Urothelium cell line (cell line): Measurements from ENCODE around the gene PAIP2.
"Not testable (repeated sequence)": the region's sequence is repeated elsewhere in the genome, so short reads cannot be mapped to it uniquely, and the experiment has no call there.

Experiments used
- DNase-seq: peaks from one replicate; pipeline ENCODE4 v3.0.0; 2011; ENCODE audit warnings: low spot score, mixed read lengths
- FAIRE-seq: peaks from 2 replicates; lab custom pipeline; 2011; peaks lifted over from hg19 to GRCh38; lab: Jason Lieb, UNC

Gene PAIP2

GRCh38 chr5:139314276-139314675, 27.4 kb upstream of the PAIP2 start:
- DNase-seq (no peak), FAIRE-seq (no peak)

GRCh38 chr5:139315056-139315615, 26.5 kb upstream of the PAIP2 start:
- no peak for DNase-seq
- no peak for FAIRE-seq

GRCh38 chr5:139335811-139336210, 5.8 kb upstream of the PAIP2 start:
- FAIRE-seq (no peak), DNase-seq (no peak)

GRCh38 chr5:139340051-139340450, 1.6 kb upstream of the PAIP2 start:
- DNase-seq, result no peak
- FAIRE-seq, result no peak

- FAIRE-seq (no peak), DNase-seq (no peak)
These were observed 416 bp upstream of the PAIP2 start for GRCh38 chr5:139341187-139341688.

GRCh38 chr5:139342423-139342723, 719 bp downstream of the PAIP2 start:
- FAIRE-seq (no peak), DNase-seq (no peak)

GRCh38 chr5:139343476-139343875, 1.8 kb downstream of the PAIP2 start:
- FAIRE-seq (no peak), DNase-seq (no peak)

GRCh38 chr5:139344177-139344576, 2.5 kb downstream of the PAIP2 start:
- no peak for FAIRE-seq
- DNase-seq, result no peak

- not testable (repeated sequence) for FAIRE-seq, DNase-seq
These were observed 3.8 kb downstream of the PAIP2 start for GRCh38 chr5:139345442-139345841.

GRCh38 chr5:139347863-139348262, 6.2 kb downstream of the PAIP2 start:
- FAIRE-seq, DNase-seq: not testable (repeated sequence)

GRCh38 chr5:139354186-139354585, 12.5 kb downstream of the PAIP2 start:
- FAIRE-seq (no peak), DNase-seq (no peak)

- FAIRE-seq, DNase-seq: not testable (repeated sequence)
These were observed 14.2 kb downstream of the PAIP2 start for GRCh38 chr5:139355900-139356299.

GRCh38 chr5:139358064-139358463, 16.4 kb downstream of the PAIP2 start:
- FAIRE-seq (no peak), DNase-seq (no peak)

- FAIRE-seq (no peak), DNase-seq (no peak)
These were observed 18.7 kb downstream of the PAIP2 start for GRCh38 chr5:139360384-139360783.

- DNase-seq, result no peak
- no peak for FAIRE-seq
These were observed 20.3 kb downstream of the PAIP2 start for GRCh38 chr5:139361835-139362429.

- DNase-seq (no peak), FAIRE-seq (no peak)
These were observed 22.3 kb downstream of the PAIP2 start for GRCh38 chr5:139363937-139364336.

GRCh38 chr5:139364466-139364865, 22.8 kb downstream of the PAIP2 start:
- no peak for FAIRE-seq
- DNase-seq, result no peak

GRCh38 chr5:139368613-139369012, 27.0 kb downstream of the PAIP2 start:
- DNase-seq (no peak), FAIRE-seq (no peak)

GRCh38 chr5:139369181-139369580, 27.5 kb downstream of the PAIP2 start:
- no peak for FAIRE-seq
- DNase-seq, result no peak

- DNase-seq (no peak), FAIRE-seq (no peak)
These were observed 30.1 kb downstream of the PAIP2 start for GRCh38 chr5:139371482-139372435.

GRCh38 chr5:139374909-139375308, 33.3 kb downstream of the PAIP2 start:
- FAIRE-seq (no peak), DNase-seq (no peak)

- FAIRE-seq, result no peak
- no peak for DNase-seq
These were observed 34.7 kb downstream of the PAIP2 start for GRCh38 chr5:139376364-139376763.
